Mesenchymal stem cell (in vitro differentiated cells and primary cell): ENCODE results near the gene THAP8.

Source experiments
- DNase-seq: peaks from one replicate; pipeline ENCODE4 v3.0.0-alpha.2; 2013
- H2AFZ ChIP-seq: one replicate; pipeline ENCODE4 v1.6.1; 2013; ENCODE audit warnings: low read depth, mild to moderate bottlenecking, control low read depth, inconsistent platforms, low read length, moderate library complexity
- H2AK5ac ChIP-seq: 2 replicates; pipeline ENCODE4 v1.6.1; 2013; ENCODE audit warnings: low read length, moderate library complexity, mild to moderate bottlenecking, inconsistent platforms; ENCODE audit not compliant: severe bottlenecking
- H2BK120ac ChIP-seq: one replicate; pipeline ENCODE4 v1.6.1; 2013; ENCODE audit warnings: low read depth, mild to moderate bottlenecking, inconsistent platforms, low read length, moderate library complexity
- H2BK12ac ChIP-seq, 2 experiments: one replicate each; pipeline ENCODE4 v1.6.1; 2013; ENCODE audit warnings: inconsistent platforms in 2 of 2, low read length in 2 of 2, mild to moderate bottlenecking in 2 of 2, moderate library complexity in 2 of 2, control low read depth in 1 of 2
- H2BK15ac ChIP-seq: one replicate; pipeline ENCODE4 v1.6.1; 2013; ENCODE audit warnings: mild to moderate bottlenecking, low read depth, inconsistent platforms; ENCODE audit not compliant: poor library complexity, severe bottlenecking
- H2BK5ac ChIP-seq: 2 replicates; pipeline ENCODE4 v1.6.1; 2013; ENCODE audit warnings: low read depth, mild to moderate bottlenecking, low read length, control low read depth, inconsistent platforms; ENCODE audit not compliant: poor library complexity, severe bottlenecking
- H3K14ac ChIP-seq, 2 experiments: one replicate each; pipeline ENCODE4 v1.6.1; 2013; ENCODE audit warnings: inconsistent platforms in 2 of 2, low read length in 2 of 2, control low read depth in 1 of 2, mild to moderate bottlenecking in 1 of 2, moderate library complexity in 1 of 2
- H3K18ac ChIP-seq, 2 experiments: one replicate each; pipeline ENCODE4 v1.6.1; 2013; ENCODE audit warnings: inconsistent platforms in 2 of 2, low read length in 2 of 2, control low read depth in 1 of 2, low read depth in 1 of 2, mild to moderate bottlenecking in 1 of 2
- H3K23ac ChIP-seq, 2 experiments: one replicate each; pipeline ENCODE4 v1.6.1; 2013; ENCODE audit warnings: inconsistent platforms in 2 of 2, low read length in 2 of 2, mild to moderate bottlenecking in 2 of 2, moderate library complexity in 2 of 2, control low read depth in 1 of 2
- H3K27ac ChIP-seq: 2 replicates; pipeline ENCODE4 v1.5.1; 2013; ENCODE audit warnings: mild to moderate bottlenecking, moderate library complexity, low read length, control low read depth, inconsistent platforms; ENCODE audit not compliant: poor library complexity, severe bottlenecking
- H3K27me3 ChIP-seq, 2 experiments: 2 replicates each; pipeline versions ENCODE4 v1.6.1 to v1.7.0; 2013; ENCODE audit warnings: low read length in 2 of 2, mild to moderate bottlenecking in 2 of 2, moderate library complexity in 2 of 2, control low read depth in 1 of 2, inconsistent platforms in 1 of 2; ENCODE audit not compliant: control insufficient read depth in 1 of 2, insufficient read depth in 1 of 2
- H3K36me3 ChIP-seq, 2 experiments: 2 replicates each; pipeline versions ENCODE4 v1.6.1 to v1.7.0; 2013; ENCODE audit warnings: low read length in 2 of 2, control low read depth in 1 of 2, inconsistent platforms in 1 of 2, low read depth in 1 of 2, mild to moderate bottlenecking in 1 of 2; ENCODE audit not compliant: insufficient read depth in 2 of 2, control insufficient read depth in 1 of 2
- H3K4ac ChIP-seq, 2 experiments: one replicate each; pipeline ENCODE4 v1.6.1; 2013; ENCODE audit warnings: inconsistent platforms in 2 of 2, low read length in 2 of 2, mild to moderate bottlenecking in 2 of 2, moderate library complexity in 2 of 2, control low read depth in 1 of 2, low read depth in 1 of 2
- H3K4me1 ChIP-seq: 2 replicates; pipeline ENCODE4 v1.6.1; 2013; ENCODE audit warnings: low read depth, low read length, control low read depth; ENCODE audit not compliant: control insufficient read depth, insufficient read depth
- H3K4me2 ChIP-seq: 2 replicates; pipeline ENCODE4 v1.6.1; 2013; ENCODE audit warnings: low read length, mild to moderate bottlenecking, inconsistent platforms; ENCODE audit not compliant: poor library complexity, severe bottlenecking
- H3K4me3 ChIP-seq, 2 experiments: 2 replicates each; pipeline versions ENCODE4 v1.5.1 to v1.7.0; 2013; ENCODE audit warnings: low read length in 2 of 2, mild to moderate bottlenecking in 2 of 2, control low read depth in 1 of 2, low read depth in 1 of 2; ENCODE audit not compliant: insufficient read depth in 1 of 2
- H3K79me1 ChIP-seq: replicated peaks from 2 replicates; pipeline ENCODE4 v1.6.1; 2013; ENCODE audit warnings: mild to moderate bottlenecking, control low read depth, low read length, inconsistent platforms; ENCODE audit not compliant: poor library complexity, severe bottlenecking
- H3K9ac ChIP-seq: 2 replicates; pipeline ENCODE4 v1.7.0; 2013; ENCODE audit warnings: mild to moderate bottlenecking, low read length, moderate library complexity
- H3K9me3 ChIP-seq: 2 replicates; pipeline ENCODE4 v1.7.0; 2013; ENCODE audit warnings: mild to moderate bottlenecking, low read length; ENCODE audit not compliant: control insufficient read depth
- H4K8ac ChIP-seq: one replicate; pipeline ENCODE4 v1.6.1; 2013; ENCODE audit warnings: inconsistent platforms, mild to moderate bottlenecking, low read length, moderate library complexity
- H4K91ac ChIP-seq: one replicate; pipeline ENCODE4 v1.6.1; 2013; ENCODE audit warnings: mild to moderate bottlenecking, low read length, inconsistent platforms
- WGBS: methylation state at CpG from one replicate; pipeline ENCODE4 v1.1.7; 2013; ENCODE audit warnings: mixed read lengths; 5-methylcytosine and 5-hydroxymethylcytosine counted together

Gene THAP8

DNA sequence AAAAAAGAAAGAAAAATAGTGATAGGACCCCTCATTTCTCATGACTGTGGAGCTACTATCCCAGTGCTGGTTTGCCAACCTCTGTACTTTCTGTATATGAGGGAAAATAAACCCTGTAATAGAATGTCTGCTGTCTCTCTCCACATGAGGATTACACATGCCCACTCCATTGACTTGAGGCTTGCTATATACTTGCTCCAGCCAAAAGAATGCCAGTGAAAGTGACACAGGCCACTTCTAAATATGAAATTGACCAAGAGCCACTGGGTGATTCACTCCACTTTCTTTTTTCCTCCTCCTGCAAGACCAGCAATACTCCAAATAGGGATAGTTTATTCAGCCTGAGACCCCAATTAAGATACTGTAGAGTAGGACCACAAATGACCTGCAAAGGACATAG lies 6.2 kb downstream of the THAP8 start:
- no peak overlapping the region for H2BK5ac ChIP-seq
- no peak overlapping the region for H3K18ac ChIP-seq
- H4K91ac ChIP-seq = no peak overlapping the region
- peaks cover 9% of the 10 kb centered on the region for H3K79me1 ChIP-seq
- no peak overlapping the region for H3K4ac ChIP-seq
- no peak overlapping the region for H4K8ac ChIP-seq
- no peaks in the 10 kb centered on the region for H3K36me3 ChIP-seq
- no peak overlapping the region for H3K4me2 ChIP-seq
- no peak for DNase-seq
- H2AFZ ChIP-seq = no peak overlapping the region
- H3K4me3 ChIP-seq = no peak overlapping the region
- H2AK5ac ChIP-seq = no peak overlapping the region
- H3K4me1 ChIP-seq = no peaks in the 10 kb centered on the region
- H3K27me3 ChIP-seq = no peaks in the 10 kb centered on the region
- no peak overlapping the region for H3K27ac ChIP-seq
- H3K23ac ChIP-seq = no peak overlapping the region
- H3K14ac ChIP-seq = no peak overlapping the region
- no peaks in the 10 kb centered on the region for H3K9me3 ChIP-seq
- H3K9ac ChIP-seq = no peak overlapping the region
- no peak overlapping the region for H2BK120ac ChIP-seq
- no peak overlapping the region for H2BK12ac ChIP-seq
- no peak overlapping the region for H2BK15ac ChIP-seq

DNA sequence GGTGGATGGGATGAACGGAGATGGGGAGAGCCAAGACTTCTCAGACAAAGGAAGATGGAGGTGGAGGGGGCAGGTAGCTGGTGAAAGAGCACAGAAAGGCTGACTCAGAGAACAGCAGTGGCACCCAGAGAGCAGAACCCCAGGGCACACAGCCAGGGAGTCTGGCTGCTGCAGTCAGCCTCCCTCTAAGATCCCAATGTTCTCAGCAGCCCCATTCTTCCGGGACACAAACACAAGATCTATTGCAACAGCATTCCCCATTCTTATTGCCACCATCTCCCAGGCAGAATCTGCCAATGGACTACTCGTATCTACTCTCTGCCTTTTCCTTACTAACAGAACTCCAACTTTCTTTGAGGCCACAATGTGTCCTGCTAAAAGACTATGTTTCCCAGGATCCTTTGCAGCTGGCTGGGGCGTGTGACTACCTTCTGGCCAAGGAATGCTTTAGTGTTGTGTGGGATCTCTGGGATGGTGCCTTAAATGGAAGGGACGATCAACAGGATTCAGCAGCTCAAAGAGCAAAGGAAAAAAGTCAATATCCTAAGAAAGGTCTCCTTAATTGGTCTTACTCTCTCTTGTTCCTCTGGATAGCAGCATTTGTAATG lies 7.5 kb downstream of the THAP8 start:
- Histone ChIP-seq H3K27ac (no peak overlapping the region), H3K9ac (no peak overlapping the region), H4K91ac (no peak overlapping the region), H2AFZ (no peak overlapping the region), H3K36me3 (no peaks in the 10 kb centered on the region), H2BK120ac (no peak overlapping the region), H2AK5ac (no peak overlapping the region), H2BK5ac (no peak overlapping the region), H3K4me2 (no peak overlapping the region), H4K8ac (no peak overlapping the region), H3K27me3 (no peaks in the 10 kb centered on the region), H2BK12ac (no peak overlapping the region), H3K79me1 (peaks cover 7% of the 10 kb centered on the region), H3K4ac (no peak overlapping the region), H3K9me3 (no peaks in the 10 kb centered on the region), H3K4me1 (peaks cover 6% of the 10 kb centered on the region), H3K14ac (no peak overlapping the region), H3K23ac (no peak overlapping the region), H3K18ac (no peak overlapping the region), H2BK15ac (no peak overlapping the region), H3K4me3 (no peak overlapping the region)
- DNase-seq = no peak
- WGBS = 91% methylated on average over 4 of the region's 5 CpGs

DNA sequence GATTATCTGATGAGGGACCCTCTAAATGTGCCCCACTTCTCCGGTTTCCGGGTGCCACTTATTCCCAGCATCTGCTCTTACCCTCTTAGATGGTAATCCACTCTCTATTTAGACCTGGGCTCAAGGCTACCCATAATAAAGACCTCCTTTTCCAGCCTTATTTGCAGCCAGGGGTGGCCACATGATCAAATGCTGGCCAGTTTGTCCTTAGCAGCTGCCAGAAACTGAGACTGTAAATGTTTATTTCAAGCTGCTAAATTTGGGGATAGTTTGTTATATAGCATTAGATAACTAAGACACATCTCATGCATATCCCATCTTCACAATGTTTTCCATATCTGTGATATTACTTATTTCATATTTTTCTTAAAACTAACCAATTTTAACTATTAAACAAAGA lies 10.1 kb downstream of the THAP8 start:
- no peak overlapping the region for H4K91ac ChIP-seq
- H3K14ac ChIP-seq = no peak overlapping the region
- H3K27ac ChIP-seq = no peak overlapping the region
- H2BK5ac ChIP-seq = no peak overlapping the region
- H3K4me1 ChIP-seq = peaks cover 6% of the 10 kb centered on the region
- H2BK12ac ChIP-seq = no peak overlapping the region
- H3K4me2 ChIP-seq = no peak overlapping the region
- no peak overlapping the region for H3K9ac ChIP-seq
- H3K36me3 ChIP-seq = peaks cover 0 to 11% of the 10 kb centered on the region in 2 experiments
- no peaks in the 10 kb centered on the region for H3K9me3 ChIP-seq
- no peak overlapping the region for H3K23ac ChIP-seq
- H3K27me3 ChIP-seq = no peaks in the 10 kb centered on the region
- H3K4ac ChIP-seq = no peak overlapping the region
- H4K8ac ChIP-seq = no peak overlapping the region
- no peak overlapping the region for H2BK120ac ChIP-seq
- no peak overlapping the region for H2BK15ac ChIP-seq
- H2AK5ac ChIP-seq = no peak overlapping the region
- DNase-seq = no peak
- H3K79me1 ChIP-seq = peaks cover 7% of the 10 kb centered on the region
- H2AFZ ChIP-seq = no peak overlapping the region
- no peak overlapping the region for H3K4me3 ChIP-seq
- no peak overlapping the region for H3K18ac ChIP-seq
- 100% methylated on average over 1 of the region's 2 CpGs for WGBS

- H3K36me3 ChIP-seq = peaks cover 8 to 11% of the 10 kb centered on the region in 2 experiments
- H3K4me1 ChIP-seq = peaks cover 6% of the 10 kb centered on the region
- H2AK5ac ChIP-seq = peak overlapping the region; percentile 76
- H3K4ac ChIP-seq = peak overlapping the region in 1 of 2 experiments; percentile 82
- H2BK12ac ChIP-seq = no peak overlapping the region
- no peak overlapping the region for H3K4me2 ChIP-seq
- peak overlapping the region; percentile 34 for H3K9ac ChIP-seq
- H3K23ac ChIP-seq = no peak overlapping the region
- DNase-seq = peak; percentile 76
- whole genome bisulfite sequencing = 24% methylated on average over 3 of the region's 3 CpGs
- no peaks in the 10 kb centered on the region for H3K27me3 ChIP-seq
- peak overlapping the region in 1 of 2 experiments; percentile 37 for H3K18ac ChIP-seq
- H3K4me3 ChIP-seq = no peak overlapping the region
- no peaks in the 10 kb centered on the region for H3K9me3 ChIP-seq
- peak overlapping the region; percentile 71 for H2BK120ac ChIP-seq
- no peak overlapping the region for H4K8ac ChIP-seq
- H4K91ac ChIP-seq = no peak overlapping the region
- H2AFZ ChIP-seq = no peak overlapping the region
- H3K14ac ChIP-seq = peak overlapping the region in 1 of 2 experiments; percentile 48
- H3K79me1 ChIP-seq = peaks cover 5% of the 10 kb centered on the region
- peak overlapping the region; percentile 46 for H3K27ac ChIP-seq
- no peak overlapping the region for H2BK5ac ChIP-seq
- no peak overlapping the region for H2BK15ac ChIP-seq
Measured at GRCh38 chr19:36041831-36042230, 12.3 kb downstream of the THAP8 start.
